PC-3 (cell line): ENCODE results near the gene KCNK5. TPM values are rescaled to one million over a fixed set of nuclear protein-coding genes. Genes with fewer than 3 reads are reported as not detected.

Experiments
- ATAC-seq: fragments of 200-7000 bp; cut with Tn5 transposase; 2 replicates; pipeline ENCODE4 v1.9.1; 2020; ENCODE audit warnings: mild to moderate bottlenecking, moderate library complexity
- BruUV-seq: library from RNA; stranded (reverse); fragments of 400-500 nt; replicated peaks from 2 replicates; lab custom pipeline; 2021; lab: Mats Ljungman, UMichigan
- CTCF ChIA-PET: fragments of 300-600 bp; sonication (Branson Sonifier 250); formaldehyde crosslinking; loops from one replicate; lab custom pipeline; 2022; ENCODE audit warnings: antibody characterized with exemption; lab: Charles Lee
- POLR2A ChIA-PET: fragments of 300-600 bp; sonication (Branson Sonifier 250); formaldehyde crosslinking; loops from one replicate; lab custom pipeline; 2022; ENCODE audit warnings: antibody characterized with exemption; ENCODE audit not compliant: unreplicated experiment; lab: Charles Lee
- DNase-seq: peaks from one replicate; pipeline ENCODE4 v3.0.0-alpha.2; 2015
- H2AFZ ChIP-seq: fragments of 300-600 bp; sonication (generic); 2 replicates; pipeline ENCODE4 v1.6.0; 2016; ENCODE audit warnings: antibody characterized with exemption, low read length
- H3F3A ChIP-seq: fragments of 300-600 bp; sonication (generic); one replicate; pipeline ENCODE4 v1.6.0; 2017; ENCODE audit warnings: antibody characterized with exemption, low read length, control low read depth, mild to moderate bottlenecking; ENCODE audit not compliant: unreplicated experiment
- H3K27ac ChIP-seq: fragments of 300-600 bp; sonication (generic); 2 replicates; pipeline ENCODE4 v1.5.1; 2016; ENCODE audit warnings: mild to moderate bottlenecking, low read length
- H3K27me3 ChIP-seq: fragments of 300-600 bp; sonication (generic); 2 replicates; pipeline ENCODE4 v1.6.1; 2016; ENCODE audit warnings: low read length, mixed read lengths
- H3K36me3 ChIP-seq: fragments of 300-600 bp; sonication (generic); 2 replicates; pipeline ENCODE4 v1.6.1; 2016; ENCODE audit warnings: low read depth, mixed run types, low read length, mixed read lengths
- H3K4me1 ChIP-seq: fragments of 300-600 bp; sonication (generic); 2 replicates; pipeline ENCODE4 v1.5.1; 2016; ENCODE audit warnings: low read length; ENCODE audit not compliant: insufficient read depth
- H3K4me2 ChIP-seq: fragments of 300-600 bp; sonication (generic); 2 replicates; pipeline ENCODE4 v1.6.0; 2016; ENCODE audit warnings: low read length
- H3K4me3 ChIP-seq: fragments of 300-600 bp; sonication (generic); 2 replicates; pipeline ENCODE4 v1.5.1; 2016; ENCODE audit warnings: mild to moderate bottlenecking, low read length, mixed read lengths
- H3K79me2 ChIP-seq: fragments of 300-600 bp; sonication (generic); 2 replicates; pipeline ENCODE4 v1.6.1; 2017; ENCODE audit warnings: low read length, mixed read lengths
- H3K9ac ChIP-seq: fragments of 300-600 bp; sonication (generic); 2 replicates; pipeline ENCODE4 v1.6.0; 2016; ENCODE audit warnings: mild to moderate bottlenecking, low read length
- H3K9me2 ChIP-seq: fragments of 300-600 bp; sonication (generic); replicated peaks from 2 replicates; pipeline ENCODE4 v1.6.1; 2016; ENCODE audit warnings: mixed run types, low read length, mixed read lengths
- H3K9me3 ChIP-seq: fragments of 300-600 bp; sonication (generic); 2 replicates; pipeline ENCODE4 v1.6.1; 2016; ENCODE audit warnings: low read length, mixed read lengths
- H4K20me1 ChIP-seq: fragments of 300-600 bp; sonication (generic); 2 replicates; pipeline ENCODE4 v1.6.1; 2016; ENCODE audit warnings: low read length, mixed read lengths
- CTCF ChIP-seq: fragments of 300-600 bp; sonication (generic); conservative IDR thresholded peaks from 2 replicates; pipeline ENCODE4 v1.5.1; 2017; ENCODE audit warnings: antibody characterized with exemption, low read depth, mild to moderate bottlenecking, low read length
- EZH2 ChIP-seq: fragments of 300-600 bp; sonication (generic); IDR thresholded peaks from one replicate; pipeline ENCODE4 v1.6.1; 2017; ENCODE audit warnings: antibody characterized with exemption, mild to moderate bottlenecking, low read length; ENCODE audit not compliant: unreplicated experiment
- EZH2phosphoT487 ChIP-seq: fragments of 300-600 bp; sonication (generic); IDR thresholded peaks from 2 replicates; pipeline ENCODE4 v1.6.1; 2018; ENCODE audit warnings: mild to moderate bottlenecking, antibody characterized with exemption, low read length, borderline replicate concordance
- intact Hi-C: fragments of 100-400 bp; cut with micrococcal nuclease; formaldehyde crosslinking; loops from 2 replicates; pipeline ENCODE4 v1.9.0; 2023
- total RNA-seq: library from RNA; depleted of rRNA; stranded (reverse); fragments of >200 nt; gene quantifications from 2 replicates; pipeline ENCODE4 v1.2.3, GENCODE V29; 2014

KCNK5 gene
- total RNA-seq, 1 experiment from 2014 or later: 3.5 TPM

- Histone ChIP-seq H3K9me2 (no peaks in the 10 kb centered on the region), H3K9me3 (no peaks in the 10 kb centered on the region), H3K4me3 (no peak overlapping the region), H3K27ac (no peak overlapping the region), H3K27me3 (peaks cover 39% of the 10 kb centered on the region), H4K20me1 (no peaks in the 10 kb centered on the region), H3K79me2 (no peaks in the 10 kb centered on the region), H3F3A (no peaks in the 10 kb centered on the region), H3K4me1 (no peaks in the 10 kb centered on the region), H3K9ac (no peak overlapping the region), H3K36me3 (no peaks in the 10 kb centered on the region), H2AFZ (no peak overlapping the region), H3K4me2 (no peak overlapping the region)
- ATAC-seq (no peak), DNase-seq (no peak)
- ChIA-PET CTCF (no interaction called here), POLR2A (no interaction called here)
- no TSS peak for BruUV-seq
- intact Hi-C loops: no loop called here
- TF ChIP-seq CTCF: no peak
- no peak for TF ChIP-seq EZH2
- TF ChIP-seq EZH2phosphoT487: no peak
Observed at GRCh38 chr6:39153766-39154397, 75.4 kb downstream of the KCNK5 start.

- Histone ChIP-seq H3K9me2 (no peaks in the 10 kb centered on the region), H3K4me1 (no peaks in the 10 kb centered on the region), H3K27me3 (peaks cover 55% of the 10 kb centered on the region), H3K4me2 (no peak overlapping the region), H3K36me3 (no peaks in the 10 kb centered on the region), H3K79me2 (no peaks in the 10 kb centered on the region), H3K9me3 (no peaks in the 10 kb centered on the region), H3K9ac (no peak overlapping the region), H2AFZ (no peak overlapping the region), H3K4me3 (no peak overlapping the region), H3K27ac (no peak overlapping the region), H3F3A (no peaks in the 10 kb centered on the region), H4K20me1 (no peaks in the 10 kb centered on the region)
- DNase-seq (no peak), ATAC-seq (no peak)
- TF ChIP-seq CTCF (no peak), EZH2 (no peak), EZH2phosphoT487 (no peak)
- POLR2A ChIA-PET: no interaction called here
- CTCF ChIA-PET: interaction anchor here (0.9 kb wide), 1 partner anchor 179 kb away, joined by 3 read pairs; no protein-coding TSS in a partner anchor
- BruUV-seq: no TSS peak
- intact Hi-C loops: no loop called here
Observed at GRCh38 chr6:39152262-39152661, 77.0 kb downstream of the KCNK5 start.

- Histone ChIP-seq H3K27ac (no peak overlapping the region), H3K9ac (no peak overlapping the region), H4K20me1 (no peaks in the 10 kb centered on the region), H3K79me2 (no peaks in the 10 kb centered on the region), H3K27me3 (peaks cover 64% of the 10 kb centered on the region), H3K4me1 (no peaks in the 10 kb centered on the region), H3K36me3 (no peaks in the 10 kb centered on the region), H3F3A (no peaks in the 10 kb centered on the region), H3K9me2 (no peaks in the 10 kb centered on the region), H3K4me2 (no peak overlapping the region), H2AFZ (no peak overlapping the region), H3K9me3 (no peaks in the 10 kb centered on the region), H3K4me3 (no peak overlapping the region)
- ChIA-PET CTCF (no interaction called here), POLR2A (no interaction called here)
- DNase-seq (no peak), ATAC-seq (no peak)
- TF ChIP-seq EZH2phosphoT487: no peak
- no peak for TF ChIP-seq CTCF
- TF ChIP-seq EZH2: no peak
- BruUV-seq: no TSS peak
- intact Hi-C loops: no loop called here
Observed at GRCh38 chr6:39151211-39151610, 78.1 kb downstream of the KCNK5 start.
